Stimulated activated CD4-positive, alpha-beta T cell treated with anti-CD3 and anti-CD28 coated beads, Interleukin-4, amount 100 ng/mL, for 4 hours (primary cell): Measurements from ENCODE around the gene DCDC1.

ENCODE experiments used
- DNase-seq, 2 experiments: peaks; one replicate each; pipeline ENCODE4 v3.0.0-alpha.2; 2020

DCDC1 gene

GRCh38 chr11:31102316-31102715, 267.2 kb downstream of the DCDC1 start:
- no peak for DNase-seq

GRCh38 chr11:31096191-31096805, 273.2 kb downstream of the DCDC1 start:
- no peak for DNase-seq

DNA sequence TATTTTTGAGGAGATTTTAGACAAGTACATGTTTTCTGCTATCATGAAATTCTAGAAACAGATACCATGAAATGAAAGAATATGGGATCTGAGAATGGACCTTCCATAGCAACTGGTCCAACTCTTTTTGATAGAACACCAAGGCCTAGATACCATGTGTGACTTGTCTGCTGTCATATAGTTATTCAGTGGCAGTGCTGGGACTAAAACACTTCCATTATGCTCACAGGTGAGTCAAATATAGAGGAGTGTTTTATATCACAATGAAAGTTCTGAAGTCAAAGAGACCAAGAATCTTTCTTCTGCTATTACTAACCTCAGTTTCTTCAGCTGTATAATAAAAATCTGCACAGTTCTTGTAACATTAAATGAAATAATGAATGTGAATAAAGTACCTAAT, 276.9 kb downstream of the DCDC1 start:
- no peak for DNase-seq

DNA sequence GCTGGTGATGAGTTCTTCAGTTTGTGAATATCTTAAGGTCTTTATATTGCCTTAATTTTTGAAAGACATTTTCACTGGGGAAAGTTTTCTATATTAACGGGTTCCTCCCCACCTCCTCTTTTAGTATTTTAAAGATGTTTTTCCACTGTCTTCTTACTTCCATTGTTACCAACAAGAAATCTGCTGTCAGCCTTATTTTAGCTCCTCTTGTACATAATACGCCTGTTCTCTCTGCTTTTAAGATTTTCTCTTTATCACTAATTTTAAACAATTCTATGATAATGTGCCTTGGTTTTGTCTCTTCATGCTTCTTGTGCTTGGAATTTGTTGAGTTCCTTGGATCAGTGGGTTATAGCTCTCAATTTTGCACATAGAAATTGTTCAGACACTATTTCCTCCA, 280.4 kb downstream of the DCDC1 start:
- DNase-seq, result no peak

GRCh38 chr11:31069447-31070205, 299.9 kb downstream of the DCDC1 start:
- DNase-seq, result no peak

DNA sequence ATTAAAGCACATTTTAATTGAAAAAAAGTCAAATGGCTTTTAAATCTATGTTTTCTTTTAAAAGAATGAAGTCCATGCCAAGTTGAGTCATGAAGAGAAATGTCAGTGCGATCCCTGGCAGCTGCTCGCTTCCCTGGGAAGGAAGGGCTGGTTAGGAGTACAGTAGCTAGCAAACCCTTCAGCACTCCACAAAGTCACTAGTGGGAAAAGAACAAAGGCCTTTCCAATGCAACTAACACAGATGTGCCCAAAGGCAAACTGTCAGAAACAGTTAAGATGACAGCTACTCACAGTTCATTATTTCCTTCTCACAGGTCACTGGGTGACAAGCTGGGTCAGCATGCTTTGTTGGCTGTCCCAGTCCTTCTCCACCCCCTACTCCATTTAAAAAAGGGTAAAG, 308.7 kb downstream of the DCDC1 start:
- no peak for DNase-seq

- DNase-seq, result no peak
Measured at GRCh38 chr11:31059529-31059928, 310.0 kb downstream of the DCDC1 start.

DNA sequence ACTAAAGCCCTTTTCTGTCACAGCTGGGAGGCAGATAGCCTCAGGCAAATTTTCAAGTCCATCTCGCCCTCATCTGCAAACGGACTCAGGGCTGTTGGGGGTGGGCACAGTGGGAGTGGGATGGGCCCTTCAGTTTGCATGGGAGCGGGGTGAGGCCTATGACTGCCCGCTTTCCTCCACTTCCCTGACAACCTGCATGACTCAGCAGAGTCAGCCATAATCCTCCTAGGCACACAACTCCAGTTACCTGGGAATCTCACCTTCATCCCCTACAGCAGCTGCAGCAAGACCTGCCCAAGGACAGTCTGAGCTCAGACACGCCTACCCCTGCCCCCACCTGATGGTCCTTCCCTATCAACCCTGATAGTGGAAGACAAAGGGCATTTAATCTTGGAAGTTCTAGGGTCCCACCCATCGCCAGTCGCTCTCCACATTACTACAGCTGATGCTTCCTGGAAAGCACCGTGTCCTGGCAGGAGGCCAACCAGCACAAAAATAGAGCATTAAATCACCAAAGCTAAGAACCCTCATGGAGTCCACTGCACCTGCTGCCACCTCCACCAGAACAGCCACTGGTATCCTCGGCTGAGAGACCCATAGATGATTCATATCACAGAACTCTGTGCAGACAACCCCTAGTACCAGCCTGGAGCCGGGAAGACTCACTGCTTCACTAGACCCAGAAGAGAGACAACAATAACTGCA, 319.3 kb downstream of the DCDC1 start:
- no peak for DNase-seq

DNA sequence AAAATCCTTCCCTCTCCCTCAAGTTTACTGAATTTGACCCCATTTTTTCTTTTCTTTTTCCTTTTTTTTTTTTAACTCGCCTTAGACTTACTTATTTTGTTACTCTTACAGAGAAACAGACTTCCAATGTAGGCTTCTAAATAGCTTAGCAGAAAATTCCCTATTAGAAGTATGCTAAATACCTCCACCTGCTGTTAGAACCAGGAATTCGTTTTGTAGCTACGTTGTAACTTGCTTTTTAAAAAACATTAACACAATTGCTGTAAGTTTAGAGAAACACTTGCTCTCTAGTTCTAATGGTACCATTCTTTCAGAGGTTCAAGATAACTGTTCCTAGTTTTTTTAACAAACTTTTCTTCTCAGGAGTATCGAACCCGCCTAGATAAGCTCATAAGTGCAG, 324.2 kb downstream of the DCDC1 start:
- DNase-seq, result no peak

DNA sequence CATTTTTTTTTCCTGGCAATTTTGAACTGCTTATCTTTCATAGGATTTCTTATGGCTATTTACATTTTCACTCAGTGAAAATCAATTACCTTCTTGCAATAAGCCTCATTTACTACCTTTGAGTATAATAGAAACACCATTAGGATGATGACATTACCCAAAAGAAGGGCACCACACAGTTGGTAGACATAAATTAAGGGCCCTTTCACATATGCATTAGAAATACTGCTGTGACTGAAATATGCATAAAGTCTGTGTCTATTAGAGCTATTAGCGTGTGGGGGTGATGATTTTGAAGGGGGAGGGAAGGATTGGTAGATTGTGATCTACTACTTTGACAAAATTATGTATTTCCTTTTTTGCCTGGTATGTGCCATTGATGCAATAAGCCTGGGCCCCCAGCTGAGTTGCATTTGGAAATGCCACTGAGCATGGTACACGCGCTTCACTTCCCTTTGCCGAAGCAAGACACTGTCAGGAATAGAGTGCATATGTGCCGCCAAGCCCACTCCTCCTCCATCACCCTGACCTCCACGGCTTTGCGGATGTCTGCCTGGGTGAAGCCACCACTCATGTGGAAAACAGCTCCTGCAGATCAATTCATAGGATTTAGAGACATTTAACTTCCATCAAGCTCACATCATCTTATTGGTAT, 339.3 kb downstream of the DCDC1 start:
- DNase-seq, result no peak

DNA sequence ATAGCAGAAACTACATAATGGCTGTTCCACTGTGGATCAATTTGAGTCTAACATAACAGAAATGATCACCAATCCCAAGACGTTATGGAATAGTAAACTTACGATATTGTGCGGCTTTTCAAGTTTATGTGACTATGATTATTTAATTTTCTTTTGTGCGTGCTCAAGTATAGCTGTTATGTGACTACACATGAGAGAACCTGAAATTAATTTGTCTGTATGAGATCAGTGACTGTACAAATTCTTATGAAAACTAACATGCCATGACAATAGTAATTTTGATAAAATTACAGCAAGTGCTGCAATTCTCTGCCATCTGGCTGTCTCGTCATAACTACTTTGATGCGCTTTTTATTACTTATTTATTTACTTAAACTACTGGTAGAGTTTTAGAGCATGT, 343.2 kb downstream of the DCDC1 start:
- no peak for DNase-seq

DNA sequence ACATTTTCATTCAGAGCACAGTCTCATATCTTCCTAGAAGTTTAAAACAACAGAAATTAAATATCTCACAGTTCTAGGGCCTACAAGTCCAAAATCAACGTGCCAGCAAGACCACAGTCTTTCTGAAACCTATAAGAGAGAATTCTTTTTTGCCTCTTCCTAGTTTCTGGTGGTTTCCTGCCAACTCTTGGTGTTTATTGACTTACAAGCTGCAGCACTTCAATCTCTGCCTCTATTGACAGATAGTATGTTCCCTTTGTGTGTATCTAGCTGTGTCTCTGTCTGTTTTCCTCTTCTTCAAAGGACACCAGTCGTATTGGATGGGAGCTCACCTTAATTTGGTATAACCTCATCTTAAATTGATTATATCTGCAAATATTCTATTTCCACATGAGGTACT, 347.5 kb downstream of the DCDC1 start:
- DNase-seq, result no peak

- no peak for DNase-seq
Measured at GRCh38 chr11:31019786-31020185, 349.8 kb downstream of the DCDC1 start.

DNA sequence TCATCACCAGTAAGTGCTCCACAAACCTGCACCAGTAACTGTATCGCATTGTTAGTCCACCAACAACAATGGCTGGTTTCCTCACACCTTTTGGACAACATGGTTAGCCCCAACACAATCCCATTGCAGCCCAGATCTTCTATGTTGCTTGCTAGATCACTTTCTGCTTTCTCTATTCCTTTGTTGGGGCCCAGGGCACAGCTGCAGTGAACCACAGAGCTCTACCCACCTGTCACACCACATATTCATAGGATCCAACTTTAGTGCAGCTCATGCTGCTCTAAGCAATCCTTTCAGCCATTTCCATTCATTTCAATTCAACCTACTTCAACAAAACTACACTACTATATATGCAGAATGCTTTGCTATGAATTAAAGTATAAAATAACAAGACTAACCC, 364.3 kb downstream of the DCDC1 start:
- DNase-seq, result no peak

DNA sequence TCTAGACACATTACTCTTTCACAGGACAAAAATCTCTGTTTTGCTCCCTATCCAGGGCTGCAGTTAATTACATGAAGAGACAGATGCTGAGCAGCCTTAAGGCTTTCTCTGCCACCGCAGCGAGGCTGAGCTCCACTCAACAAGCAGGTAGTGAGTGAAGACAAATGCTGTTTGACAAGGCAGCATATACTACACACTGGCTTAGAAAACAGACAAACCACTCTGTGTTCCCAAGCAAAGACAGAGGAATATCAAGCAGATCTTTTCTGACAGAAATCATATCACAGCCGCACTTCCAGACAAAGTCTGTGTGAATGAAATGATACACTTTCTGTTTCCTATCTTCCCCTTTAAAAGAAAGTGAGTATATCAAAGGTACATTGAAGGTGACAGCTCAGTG, 368.1 kb downstream of the DCDC1 start:
- no peak for DNase-seq

GRCh38 chr11:31000381-31000780, 369.2 kb downstream of the DCDC1 start:
- no peak for DNase-seq

GRCh38 chr11:30992513-30992849, 377.1 kb downstream of the DCDC1 start:
- no peak for DNase-seq

DNA sequence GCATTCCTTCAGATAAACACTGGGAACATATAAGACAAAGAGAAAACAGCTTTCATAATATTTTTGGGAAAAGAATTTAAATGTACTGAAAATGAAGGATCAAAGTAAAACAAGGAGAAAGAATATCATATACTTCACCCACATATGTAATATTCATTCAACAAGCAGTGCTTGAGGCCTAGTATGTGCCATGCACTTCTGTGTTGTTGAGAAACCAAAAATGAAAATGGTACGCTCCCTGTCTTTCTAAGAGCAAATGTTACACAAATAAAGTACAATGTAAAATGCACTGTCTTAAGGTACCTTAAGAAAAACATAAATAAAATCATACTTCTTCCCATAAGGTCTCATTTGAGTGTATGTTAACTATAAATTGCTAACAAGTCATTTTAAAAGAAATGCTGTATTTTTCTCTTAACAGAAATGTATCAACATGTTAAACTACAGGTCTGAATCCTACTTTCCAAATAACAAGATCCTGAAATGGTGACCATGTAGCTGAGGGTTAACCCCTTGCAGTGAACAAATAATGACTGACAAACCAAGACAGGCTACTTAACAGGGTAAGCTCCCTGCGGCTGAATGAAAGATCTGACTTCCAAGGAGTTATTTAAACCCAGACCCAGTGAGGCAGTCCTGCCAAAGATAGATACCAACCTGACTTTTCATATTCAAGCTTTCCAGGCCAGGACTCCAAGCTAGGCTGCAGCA, 377.6 kb downstream of the DCDC1 start:
- no peak for DNase-seq

DNA sequence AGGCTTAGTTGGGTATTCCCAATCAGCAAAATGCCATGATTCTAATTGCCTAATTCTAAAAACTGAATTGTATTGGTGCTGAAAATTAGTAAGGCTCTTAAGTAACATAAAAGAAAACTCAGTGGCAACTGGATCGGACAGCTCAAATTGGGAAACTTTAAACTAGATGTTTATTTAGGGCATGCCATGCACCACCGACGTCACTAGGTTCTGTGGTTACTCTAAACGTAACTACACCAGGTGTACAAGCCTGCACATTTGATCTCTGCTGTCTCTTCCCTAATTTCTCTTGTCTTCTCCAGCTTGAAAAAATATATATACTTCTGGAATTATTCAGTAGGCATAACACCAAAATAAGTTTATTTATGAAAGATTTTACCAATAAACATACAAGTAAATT, 378.2 kb downstream of the DCDC1 start:
- DNase-seq, result no peak

DNA sequence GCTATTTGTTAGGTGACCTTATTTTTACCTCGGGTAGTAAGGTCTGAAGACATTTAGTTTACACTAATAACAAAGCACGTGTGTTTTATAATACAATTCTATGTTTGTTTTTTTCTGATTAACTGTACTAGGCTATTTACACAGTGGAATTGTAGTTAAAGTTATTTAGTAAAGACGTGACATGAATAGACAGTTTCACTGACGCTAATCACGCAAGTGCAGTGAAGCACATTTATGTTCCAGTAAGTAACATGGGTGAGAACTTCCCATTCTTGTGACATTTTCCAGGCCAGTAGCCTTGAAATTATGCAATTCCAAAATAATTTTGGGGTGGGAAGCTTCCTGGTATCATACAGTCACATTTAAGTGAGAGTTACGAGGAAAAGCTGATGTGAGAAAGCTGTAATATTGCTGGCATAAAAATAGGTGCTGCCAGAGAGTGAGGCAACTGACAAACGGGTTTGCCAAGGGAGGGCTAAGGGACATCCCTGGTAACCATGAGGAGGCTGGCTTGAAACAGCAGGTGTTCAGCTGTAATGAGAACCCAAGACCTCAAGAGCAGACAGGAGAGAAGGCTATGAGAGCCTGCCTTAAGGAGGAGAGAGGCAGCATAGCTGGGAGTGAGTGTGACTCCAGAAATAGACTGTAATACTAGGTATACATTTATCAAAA, 378.8 kb downstream of the DCDC1 start:
- DNase-seq, result no peak

GRCh38 chr11:30987819-30988218, 381.7 kb downstream of the DCDC1 start:
- DNase-seq, result no peak

- DNase-seq, result no peak
Measured at GRCh38 chr11:30985536-30985935, 384.0 kb downstream of the DCDC1 start.

- DNase-seq, result no peak
Measured at GRCh38 chr11:30984827-30985226, 384.7 kb downstream of the DCDC1 start.
